Neural crest cell (in vitro differentiated cells): ENCODE results near the gene ANGPTL5. TPM values are rescaled to one million over a fixed set of nuclear protein-coding genes. Genes with fewer than 3 reads are reported as not detected.

Source experiments
- DNase-seq: peaks from one replicate; pipeline ENCODE4 v3.0.0; 2021; ENCODE audit warnings: low read depth, mixed read lengths, low spot score
- H3K27ac Mint-ChIP-seq: one replicate; pipeline ENCODE4 v1.8.0; 2021; ENCODE audit warnings: mild to moderate bottlenecking, mixed read lengths; ENCODE audit not compliant: unreplicated experiment
- H3K27me3 Mint-ChIP-seq: 2 replicates; pipeline ENCODE4 v1.8.0; 2021; ENCODE audit warnings: low read depth, mild to moderate bottlenecking, mixed read lengths
- H3K36me3 Mint-ChIP-seq: 2 replicates; pipeline ENCODE4 v1.8.0; 2021; ENCODE audit warnings: low read depth, mild to moderate bottlenecking, mixed read lengths
- H3K4me1 Mint-ChIP-seq: 2 replicates; pipeline ENCODE4 v1.8.0; 2021; ENCODE audit warnings: mixed read lengths
- H3K4me3 Mint-ChIP-seq: one replicate; pipeline ENCODE4 v1.8.0; 2021; ENCODE audit warnings: mild to moderate bottlenecking, mixed read lengths
- H3K9me3 Mint-ChIP-seq: 2 replicates; pipeline ENCODE4 v1.8.0; 2021; ENCODE audit warnings: mixed read lengths
- total RNA-seq: library from RNA; stranded (reverse); gene quantifications from 2 replicates; pipeline ENCODE4 v1.2.1, GENCODE V29; 2021
- TF ChIP-seq, protein P1 (sequence below): fragments of 200-600 bp; sonication (generic); conservative IDR thresholded peaks from 2 replicates; pipeline ENCODE4 v1.5.0; 2021; ENCODE audit warnings: antibody characterized with exemption, mild to moderate bottlenecking

ANGPTL5 gene
- total RNA-seq, 1 donor from 2014 or later, result not detected

DNA sequence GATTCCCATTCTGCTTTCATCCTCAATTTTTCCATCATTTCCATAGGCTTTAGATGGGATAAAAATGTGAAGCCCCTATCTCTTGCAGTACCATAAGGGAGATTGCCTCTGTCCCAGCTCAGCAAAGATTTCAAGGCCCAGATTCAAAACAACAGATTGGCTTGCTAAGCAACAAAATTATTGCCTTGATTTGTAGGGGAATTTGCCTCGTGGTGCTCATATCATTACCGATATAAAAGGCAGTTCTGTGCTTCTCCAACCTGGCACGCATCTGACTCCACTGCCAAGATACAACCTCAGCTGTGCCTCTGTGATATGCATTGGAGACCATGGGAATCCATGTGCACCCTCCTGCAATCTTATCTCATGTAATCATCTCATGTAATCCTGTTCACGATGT is 26.6 kb downstream of the ANGPTL5 start:
- H3K4me1 Mint-ChIP-seq, result no peaks in the 10 kb centered on the region
- no peak overlapping the region for H3K4me3 Mint-ChIP-seq
- H3K36me3 Mint-ChIP-seq, result no peaks in the 10 kb centered on the region
- H3K9me3 Mint-ChIP-seq, result peaks cover 4% of the 10 kb centered on the region
- TF ChIP-seq, protein P1, sequence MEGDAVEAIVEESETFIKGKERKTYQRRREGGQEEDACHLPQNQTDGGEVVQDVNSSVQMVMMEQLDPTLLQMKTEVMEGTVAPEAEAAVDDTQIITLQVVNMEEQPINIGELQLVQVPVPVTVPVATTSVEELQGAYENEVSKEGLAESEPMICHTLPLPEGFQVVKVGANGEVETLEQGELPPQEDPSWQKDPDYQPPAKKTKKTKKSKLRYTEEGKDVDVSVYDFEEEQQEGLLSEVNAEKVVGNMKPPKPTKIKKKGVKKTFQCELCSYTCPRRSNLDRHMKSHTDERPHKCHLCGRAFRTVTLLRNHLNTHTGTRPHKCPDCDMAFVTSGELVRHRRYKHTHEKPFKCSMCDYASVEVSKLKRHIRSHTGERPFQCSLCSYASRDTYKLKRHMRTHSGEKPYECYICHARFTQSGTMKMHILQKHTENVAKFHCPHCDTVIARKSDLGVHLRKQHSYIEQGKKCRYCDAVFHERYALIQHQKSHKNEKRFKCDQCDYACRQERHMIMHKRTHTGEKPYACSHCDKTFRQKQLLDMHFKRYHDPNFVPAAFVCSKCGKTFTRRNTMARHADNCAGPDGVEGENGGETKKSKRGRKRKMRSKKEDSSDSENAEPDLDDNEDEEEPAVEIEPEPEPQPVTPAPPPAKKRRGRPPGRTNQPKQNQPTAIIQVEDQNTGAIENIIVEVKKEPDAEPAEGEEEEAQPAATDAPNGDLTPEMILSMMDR, result no peak
- H3K27me3 Mint-ChIP-seq, result no peaks in the 10 kb centered on the region
- DNase-seq, result no peak
- H3K27ac Mint-ChIP-seq, result no peak overlapping the region

DNA sequence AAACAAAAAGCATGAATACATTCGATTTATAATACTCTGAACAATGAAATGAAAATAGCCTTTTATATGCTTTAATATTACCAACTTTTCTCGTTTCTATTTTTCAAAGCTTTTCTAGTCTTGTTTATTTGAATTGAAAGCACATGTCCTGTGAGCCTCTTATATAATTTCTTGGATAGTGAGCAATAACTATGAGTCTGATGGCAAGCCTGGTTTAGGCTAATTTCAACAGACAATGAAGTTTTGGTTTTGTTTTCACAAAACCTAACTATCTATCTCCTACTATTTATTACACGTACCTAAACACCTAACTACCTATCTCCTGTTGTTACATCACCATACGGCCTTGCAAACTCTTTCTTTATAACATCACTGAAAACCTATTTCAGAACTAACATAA is 30.7 kb downstream of the ANGPTL5 start:
- Mint-ChIP-seq H3K4me1 (no peaks in the 10 kb centered on the region), H3K27ac (no peak overlapping the region), H3K27me3 (no peaks in the 10 kb centered on the region), H3K36me3 (no peaks in the 10 kb centered on the region), H3K9me3 (peaks cover 4% of the 10 kb centered on the region), H3K4me3 (no peak overlapping the region)
- TF ChIP-seq, protein P1, result no peak
- DNase-seq, result no peak

GRCh38 chr11:101881586-101881985 is 34.7 kb downstream of the ANGPTL5 start:
- no peaks in the 10 kb centered on the region for H3K36me3 Mint-ChIP-seq
- no peak for DNase-seq
- H3K4me3 Mint-ChIP-seq, result no peak overlapping the region
- no peaks in the 10 kb centered on the region for H3K9me3 Mint-ChIP-seq
- no peaks in the 10 kb centered on the region for H3K27me3 Mint-ChIP-seq
- TF ChIP-seq, protein P1, result no peak
- no peaks in the 10 kb centered on the region for H3K4me1 Mint-ChIP-seq
- H3K27ac Mint-ChIP-seq, result no peak overlapping the region

DNA sequence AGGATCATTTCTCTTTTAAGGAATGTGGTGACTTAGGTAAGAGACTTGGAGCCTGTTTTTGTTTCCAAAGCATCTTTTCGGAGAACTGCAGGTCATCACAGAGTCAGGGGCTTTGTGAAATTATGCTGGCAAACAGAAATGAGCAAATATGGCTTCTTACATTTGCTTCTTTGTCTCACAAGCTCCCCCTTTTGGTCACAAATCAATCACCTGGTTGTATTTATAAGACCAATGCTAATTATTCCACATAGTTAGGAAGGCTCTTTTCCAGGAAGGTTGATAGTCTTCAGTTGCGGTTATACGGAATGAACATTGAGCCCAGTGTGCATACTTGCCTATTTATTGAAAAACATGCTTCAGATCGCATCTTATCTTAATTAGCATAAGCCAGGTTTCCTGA is 36.1 kb downstream of the ANGPTL5 start:
- TF ChIP-seq, protein P1, result peak; percentile 52
- DNase-seq, result no peak
- Mint-ChIP-seq H3K27ac (no peak overlapping the region), H3K36me3 (no peaks in the 10 kb centered on the region), H3K27me3 (no peaks in the 10 kb centered on the region), H3K9me3 (no peaks in the 10 kb centered on the region), H3K4me3 (no peak overlapping the region), H3K4me1 (no peaks in the 10 kb centered on the region)

DNA sequence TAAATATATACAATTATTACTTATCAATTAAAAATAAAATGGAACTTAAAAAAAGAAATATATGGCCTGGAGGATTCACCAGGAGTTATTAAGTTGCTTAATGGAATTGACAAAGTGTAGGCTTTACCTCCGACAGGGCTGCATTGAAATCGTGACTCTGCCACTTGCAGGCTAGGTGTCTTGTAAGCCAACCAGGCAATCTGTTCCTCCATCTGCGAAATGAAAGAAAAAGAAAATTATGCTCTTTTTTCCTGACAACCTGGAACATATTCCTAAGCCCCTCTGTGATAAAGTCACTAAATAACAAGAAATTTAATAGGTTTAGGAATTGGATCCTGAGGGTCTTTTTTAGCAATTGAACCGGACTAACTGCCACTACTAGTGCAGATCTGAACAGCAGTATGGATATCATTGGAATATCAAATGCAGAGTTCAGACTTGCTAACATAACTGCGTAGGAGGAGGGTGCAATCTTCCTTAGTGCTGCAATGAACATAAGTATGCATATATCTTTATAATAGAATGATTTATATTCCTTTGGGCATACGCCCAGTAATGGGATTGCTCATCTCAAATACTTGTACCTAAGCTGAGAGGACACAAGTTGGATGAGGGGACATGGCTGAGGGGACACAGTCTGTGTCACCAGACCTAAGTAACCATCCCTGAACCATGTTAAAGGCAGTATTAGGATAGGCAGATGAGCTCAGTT is 44.0 kb downstream of the ANGPTL5 start:
- H3K27ac Mint-ChIP-seq, result no peak overlapping the region
- no peaks in the 10 kb centered on the region for H3K36me3 Mint-ChIP-seq
- no peaks in the 10 kb centered on the region for H3K27me3 Mint-ChIP-seq
- H3K9me3 Mint-ChIP-seq, result peaks cover 3% of the 10 kb centered on the region
- no peak overlapping the region for H3K4me3 Mint-ChIP-seq
- DNase-seq, result no peak
- H3K4me1 Mint-ChIP-seq, result no peaks in the 10 kb centered on the region
- TF ChIP-seq, protein P1, result no peak
